GM19324 (cell line): ENCODE results near the gene STXBP3.

ENCODE experiments used
- ATAC-seq: cut with Tn5 transposase; IDR thresholded peaks from one replicate; pipeline ENCODE4 v1.9.1; 2021; ENCODE audit warnings: mild to moderate bottlenecking, moderate library complexity; ENCODE audit not compliant: unreplicated experiment, low FRiP score

The STXBP3 gene

DNA sequence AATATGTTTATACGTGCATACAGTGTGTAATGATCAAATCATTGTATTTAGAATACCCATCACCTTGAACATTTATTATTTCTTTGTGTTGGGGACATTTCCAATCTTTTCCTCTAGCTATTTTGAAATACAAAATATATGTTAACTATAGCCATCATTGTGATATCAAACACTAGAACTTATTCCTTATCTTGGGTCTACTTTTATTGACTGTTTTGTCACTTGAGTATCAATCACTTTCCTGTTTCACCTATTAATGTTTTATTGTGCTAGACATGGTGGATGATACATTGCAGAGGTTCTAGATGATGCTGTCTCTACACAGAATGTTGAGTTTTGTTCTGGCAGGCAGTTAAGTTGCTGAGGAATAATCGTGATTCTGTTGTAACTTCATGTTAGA is 45.9 kb downstream of the STXBP3 start:
- no peak for ATAC-seq

DNA sequence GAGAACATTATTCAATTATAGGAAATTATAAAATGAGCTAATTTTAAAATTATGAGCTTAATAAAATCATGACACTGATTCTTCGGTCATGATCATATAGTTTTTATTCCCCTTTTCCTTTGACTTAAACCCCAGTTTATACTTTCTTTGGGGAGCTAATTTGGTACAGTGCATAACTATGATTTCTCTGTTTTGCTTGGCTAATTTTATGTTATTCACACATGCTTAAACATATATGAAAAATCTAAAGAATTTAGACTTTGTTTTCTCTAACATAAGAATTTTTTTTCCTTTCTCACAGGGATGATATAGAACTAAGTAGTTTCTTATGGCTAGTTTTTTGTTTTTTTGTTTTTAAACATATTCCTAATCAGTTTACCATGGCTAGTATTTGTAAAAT is 52.5 kb downstream of the STXBP3 start:
- ATAC-seq, result no peak

DNA sequence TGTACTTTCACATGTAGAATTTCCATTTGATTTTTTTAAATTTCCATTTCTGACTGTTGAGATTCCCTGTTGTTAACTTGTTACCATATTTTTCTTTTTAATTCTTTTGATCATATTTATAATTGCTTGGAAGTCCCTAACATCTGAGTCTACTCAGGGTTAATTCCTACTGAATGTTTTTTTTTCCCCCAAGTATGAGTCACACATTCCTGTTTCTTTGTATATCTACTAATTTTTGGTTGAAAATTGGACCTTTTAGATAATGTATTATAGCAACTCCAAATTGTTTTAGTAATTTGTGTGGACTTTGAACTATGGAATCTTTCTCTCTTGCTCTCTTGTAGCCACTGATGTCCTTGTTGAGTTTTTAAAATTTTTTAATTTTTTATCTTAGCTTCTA is 54.6 kb downstream of the STXBP3 start:
- ATAC-seq, result no peak

DNA sequence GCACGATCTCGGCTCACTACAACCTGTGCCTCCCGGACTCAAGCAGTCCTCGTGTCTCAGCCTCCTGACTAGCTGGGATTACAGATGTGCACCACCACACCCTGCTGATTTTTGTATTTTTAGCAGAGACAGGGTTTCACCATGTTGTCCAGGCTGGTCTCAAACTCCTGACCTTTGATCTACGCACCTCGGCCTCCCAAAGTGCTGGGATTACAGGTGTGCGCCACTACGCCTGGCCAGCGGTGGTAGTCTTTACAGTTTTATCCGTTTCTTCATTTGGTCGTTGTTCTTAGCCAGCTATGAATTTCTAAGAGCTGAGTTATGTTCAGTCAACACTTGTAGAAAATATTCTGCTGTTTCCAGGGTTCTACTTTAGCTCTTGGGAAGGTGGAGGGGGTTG is 57.1 kb downstream of the STXBP3 start:
- no peak for ATAC-seq

DNA sequence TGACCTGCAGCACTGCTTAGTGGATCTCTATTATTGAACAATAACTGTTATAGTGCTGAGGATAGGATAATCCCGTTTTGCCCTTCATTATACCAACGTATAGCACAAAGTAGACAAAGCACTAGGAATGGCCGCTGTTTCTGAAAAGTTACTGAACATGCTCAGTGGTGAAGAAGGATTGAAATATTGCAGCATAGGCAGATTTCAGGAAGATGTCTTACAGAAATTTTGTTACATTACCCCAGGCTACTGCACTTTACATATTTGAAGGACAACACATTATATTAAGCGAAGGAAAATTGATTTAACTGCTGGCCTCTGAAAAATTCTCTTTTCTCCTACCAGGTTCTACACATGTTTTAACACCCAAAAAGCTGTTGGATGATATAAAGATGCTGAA is 62.0 kb downstream of the STXBP3 start:
- no peak for ATAC-seq

DNA sequence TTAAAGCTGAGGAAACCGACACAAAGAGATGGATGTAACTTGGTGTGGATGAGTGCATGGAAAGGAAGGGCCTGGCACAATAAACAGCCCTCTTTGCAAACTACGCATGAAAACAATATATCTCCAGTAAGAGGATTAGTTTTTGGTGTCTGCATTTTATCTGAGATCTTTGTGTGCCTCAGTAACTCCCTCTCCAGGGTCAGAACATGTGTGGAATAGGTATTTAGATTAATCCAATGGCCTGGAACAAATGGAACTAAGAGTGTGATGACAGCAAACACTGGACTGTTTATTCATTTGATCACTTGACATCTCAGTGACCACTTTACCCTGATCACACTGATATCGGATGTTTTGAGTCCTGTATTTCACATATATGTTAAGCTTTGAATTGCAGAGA is 65.1 kb downstream of the STXBP3 start:
- no peak for ATAC-seq

DNA sequence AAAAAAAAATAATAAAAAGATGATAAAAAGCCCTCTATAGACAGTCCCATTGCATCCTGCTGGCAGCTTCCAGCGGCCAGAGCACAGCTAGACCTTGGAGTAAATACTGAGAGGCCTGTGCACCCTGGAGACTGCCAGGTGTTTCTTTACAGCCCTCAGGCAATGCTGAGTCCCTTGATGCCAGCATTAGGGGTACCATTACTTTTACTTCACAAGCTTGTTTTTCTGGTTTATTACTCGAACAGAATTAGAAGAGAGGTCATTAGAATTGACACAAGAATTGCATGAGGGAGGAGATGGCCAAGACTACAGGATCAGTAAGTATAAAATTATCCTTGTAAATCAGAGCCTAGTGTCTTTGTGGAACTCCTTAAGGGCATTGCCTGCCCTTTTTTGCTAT is 66.9 kb downstream of the STXBP3 start:
- no peak for ATAC-seq

DNA sequence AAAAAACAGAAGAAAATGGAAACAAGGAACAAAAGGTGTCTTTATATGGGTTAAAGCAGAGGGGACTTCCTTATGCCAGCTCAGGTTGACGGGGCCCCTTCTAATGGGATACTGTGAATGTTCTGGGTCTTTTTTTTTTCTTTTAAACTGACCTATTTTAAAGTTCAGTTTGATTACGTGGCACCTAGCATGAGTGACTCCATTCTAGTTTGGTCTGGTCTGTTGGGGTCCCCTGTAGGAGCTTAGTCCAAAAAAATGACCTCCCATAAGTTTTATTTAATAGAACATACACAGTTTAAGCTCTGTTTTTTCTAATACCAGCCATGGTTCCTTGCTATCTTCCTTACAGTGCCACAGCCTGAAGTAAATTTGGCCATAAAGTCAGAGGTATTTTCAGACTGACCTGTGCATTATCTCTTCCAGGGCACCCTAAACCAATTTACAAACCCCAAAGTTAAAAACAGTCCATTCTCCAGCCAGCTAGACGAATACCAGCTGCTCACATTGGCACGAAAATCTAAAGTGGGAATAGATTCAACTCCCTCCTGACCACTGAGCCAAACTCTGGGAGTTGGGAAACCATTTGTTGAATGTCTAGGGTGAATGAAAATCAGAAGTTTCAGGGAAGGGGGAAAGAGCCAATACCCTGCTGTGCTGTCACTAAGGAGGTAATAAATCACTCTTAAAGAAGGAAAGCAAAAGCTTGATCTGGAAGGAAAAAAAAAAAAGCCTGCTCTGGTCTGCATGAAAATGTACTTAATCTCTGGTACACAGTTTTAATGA is 68.1 kb downstream of the STXBP3 start:
- ATAC-seq, result no peak

DNA sequence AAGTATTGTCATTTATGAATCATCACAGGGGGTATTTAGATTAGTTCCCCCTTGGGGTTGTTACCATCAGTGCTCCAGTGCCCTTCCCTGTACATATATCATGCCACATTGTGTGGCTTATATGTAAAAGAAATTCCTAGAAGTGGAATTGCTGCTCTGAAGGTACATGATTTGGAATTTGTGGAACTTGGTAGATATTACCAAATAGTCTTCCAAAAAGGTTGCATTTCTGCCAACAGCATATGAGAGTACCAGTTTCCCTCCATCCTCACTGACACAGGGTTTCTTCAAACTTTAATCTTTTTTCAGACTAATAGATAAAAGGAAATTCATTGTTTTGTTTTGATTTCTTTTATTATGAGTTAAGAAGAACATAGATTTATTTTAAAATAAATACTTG is 69.1 kb downstream of the STXBP3 start:
- ATAC-seq, result no peak

DNA sequence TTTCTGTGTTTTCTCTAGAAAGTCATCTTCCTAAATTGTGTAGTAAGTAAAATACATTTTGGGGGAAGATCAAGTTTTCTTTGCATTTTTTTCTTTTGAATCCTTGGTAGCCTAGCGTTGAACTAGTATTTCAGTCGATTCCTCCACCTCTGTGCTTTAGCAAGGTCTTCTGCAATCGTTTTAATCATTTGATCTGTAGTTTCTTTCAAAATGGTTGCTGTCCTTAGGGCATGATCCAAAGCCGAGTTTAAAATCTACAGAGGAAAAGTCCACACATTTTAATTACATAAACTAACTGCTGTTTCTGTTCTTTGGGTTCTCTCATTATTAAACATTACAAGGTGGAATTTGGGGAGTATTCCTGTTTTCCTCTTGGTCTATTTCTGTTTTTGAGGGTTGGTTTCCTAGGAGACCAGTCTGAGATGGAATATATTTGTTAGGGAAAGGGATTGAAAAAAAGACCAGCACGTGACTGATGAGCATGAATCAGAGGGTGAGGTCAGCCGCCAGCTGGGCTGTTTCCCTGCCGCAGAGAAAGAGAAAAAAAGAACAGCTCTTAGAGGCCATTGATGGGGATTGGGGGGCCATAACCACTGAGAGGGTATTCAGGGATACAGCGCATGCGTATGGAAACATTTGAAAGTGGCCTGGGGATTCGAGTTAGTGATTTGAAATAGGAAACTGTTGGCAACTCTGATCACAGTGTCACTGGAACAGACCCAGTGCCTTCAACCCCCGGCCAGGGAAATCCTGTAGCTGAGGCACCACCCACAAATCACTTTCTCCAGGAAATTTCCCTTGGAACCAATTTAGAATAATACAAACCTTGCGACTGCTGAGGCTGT is 69.8 kb downstream of the STXBP3 start:
- ATAC-seq, result no peak

DNA sequence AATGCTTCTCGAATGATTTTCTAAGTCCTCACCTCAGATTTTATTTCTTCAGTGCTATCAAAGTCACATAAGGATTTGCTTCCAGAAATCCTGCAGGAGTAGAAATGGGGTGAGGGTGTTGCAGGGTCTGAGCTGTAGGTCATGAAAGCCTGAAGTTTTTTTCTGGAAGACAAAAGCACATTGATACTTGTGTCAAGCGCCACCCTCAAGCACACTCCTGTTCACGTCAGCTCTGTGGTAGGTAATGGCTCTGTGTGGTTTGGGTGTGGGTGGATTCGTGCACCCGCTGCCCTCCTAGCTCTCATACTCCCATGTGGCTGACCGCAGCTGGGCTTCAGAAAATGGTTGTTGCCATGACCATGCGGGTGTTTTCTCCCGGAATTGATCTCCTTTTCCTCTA is 70.5 kb downstream of the STXBP3 start:
- no peak for ATAC-seq

DNA sequence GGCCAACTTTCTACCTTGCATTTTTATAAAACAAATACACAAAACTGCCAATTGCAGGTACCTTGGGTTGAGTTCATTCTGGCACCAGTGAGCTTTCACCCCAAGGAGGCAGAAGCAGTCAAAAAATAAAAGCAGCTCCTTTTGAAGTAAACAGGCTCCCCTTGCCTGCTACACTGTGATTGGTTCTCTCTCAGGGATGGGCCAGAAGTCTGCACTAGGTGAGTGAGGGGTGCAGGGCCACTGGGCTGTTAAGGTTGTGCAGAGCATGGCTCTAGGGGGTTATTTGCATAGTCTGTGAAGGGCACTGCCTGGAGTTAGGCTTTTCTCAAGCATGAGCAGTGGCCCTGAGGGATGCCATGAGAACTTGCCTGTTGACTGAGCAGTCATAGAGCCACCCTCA is 71.3 kb downstream of the STXBP3 start:
- ATAC-seq, result no peak

DNA sequence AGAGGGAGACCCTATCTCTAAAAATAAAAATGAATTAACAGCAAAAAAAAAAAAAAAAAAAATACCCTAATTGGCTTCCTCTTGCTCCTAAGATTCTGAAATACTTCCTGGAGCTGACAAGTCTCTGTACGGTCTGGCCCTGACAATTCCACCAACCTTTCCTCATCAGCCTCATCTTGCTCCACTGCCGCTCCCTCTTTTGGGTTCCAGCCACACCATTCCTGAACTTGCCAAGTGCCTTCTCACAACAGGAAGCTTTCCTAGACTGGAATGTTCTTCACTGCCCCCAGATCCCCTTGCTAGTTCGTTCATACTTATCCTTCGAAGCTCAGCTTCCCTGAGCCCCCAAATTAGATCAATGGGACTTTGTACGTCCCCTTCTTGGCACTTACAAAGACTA is 73.4 kb downstream of the STXBP3 start:
- no peak for ATAC-seq

DNA sequence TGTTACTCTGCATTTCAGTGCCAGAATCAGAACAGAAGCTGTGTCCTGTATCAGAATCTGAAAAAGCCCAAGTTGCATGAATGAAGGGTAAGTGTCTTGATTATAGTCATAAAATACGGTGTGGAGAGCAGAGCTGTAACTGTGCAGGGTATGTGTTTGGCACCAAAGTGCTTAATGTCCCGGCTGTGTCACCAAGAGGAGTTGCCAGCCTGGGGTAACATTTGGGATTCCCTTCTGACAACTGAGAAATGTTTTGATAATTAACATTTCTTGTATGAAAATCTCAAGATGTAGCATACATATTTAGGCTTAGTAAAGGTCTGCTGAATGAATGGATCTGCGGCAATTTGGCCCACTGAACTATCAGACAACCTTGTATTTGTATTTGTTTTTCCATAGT is 77.2 kb downstream of the STXBP3 start:
- ATAC-seq, result no peak

DNA sequence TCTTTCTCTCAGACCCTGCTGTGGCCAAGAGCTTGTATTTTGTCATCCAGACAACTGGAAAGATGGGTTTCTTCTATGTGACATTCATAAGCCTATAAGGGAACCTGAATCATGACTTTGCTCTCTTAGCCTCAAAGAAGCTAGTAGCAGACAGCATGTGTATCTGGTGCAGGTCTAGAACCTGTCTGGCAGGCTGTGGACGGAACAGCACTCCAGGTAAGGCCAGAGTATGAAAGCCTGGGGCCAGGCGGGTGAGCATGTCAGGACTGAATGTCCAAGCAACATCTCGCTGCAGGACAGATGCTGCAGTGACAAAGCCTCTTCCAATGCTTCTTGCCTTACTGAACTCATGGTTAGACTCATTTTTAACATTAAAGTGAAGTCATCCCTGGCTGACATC is 77.6 kb downstream of the STXBP3 start:
- no peak for ATAC-seq

DNA sequence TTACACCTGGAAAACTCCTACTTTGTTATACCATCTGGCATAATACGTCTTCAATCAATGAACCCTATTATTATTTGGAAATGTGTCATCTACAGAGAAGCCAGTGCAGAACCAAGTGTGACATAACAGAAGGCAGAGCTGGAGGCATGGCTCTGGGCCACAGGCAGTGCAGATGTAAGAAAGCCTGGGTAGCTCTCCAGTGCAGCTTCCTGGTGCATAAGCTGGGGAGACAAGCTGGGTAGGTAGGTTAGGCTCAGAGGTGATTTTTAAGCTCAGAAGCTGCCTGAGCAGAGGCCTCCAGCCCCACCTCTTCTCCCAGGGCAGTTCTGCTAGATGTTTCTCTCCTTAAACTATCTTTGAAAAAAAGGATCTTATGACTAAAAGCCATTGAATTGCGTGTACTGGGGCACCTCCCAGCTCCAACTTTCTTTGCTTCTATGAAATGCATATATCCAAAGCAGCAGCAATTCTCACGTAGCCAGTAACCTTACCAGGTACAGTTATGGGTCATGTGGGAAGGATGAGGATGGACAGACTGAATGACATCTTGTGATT is 79.7 kb downstream of the STXBP3 start:
- no peak for ATAC-seq

DNA sequence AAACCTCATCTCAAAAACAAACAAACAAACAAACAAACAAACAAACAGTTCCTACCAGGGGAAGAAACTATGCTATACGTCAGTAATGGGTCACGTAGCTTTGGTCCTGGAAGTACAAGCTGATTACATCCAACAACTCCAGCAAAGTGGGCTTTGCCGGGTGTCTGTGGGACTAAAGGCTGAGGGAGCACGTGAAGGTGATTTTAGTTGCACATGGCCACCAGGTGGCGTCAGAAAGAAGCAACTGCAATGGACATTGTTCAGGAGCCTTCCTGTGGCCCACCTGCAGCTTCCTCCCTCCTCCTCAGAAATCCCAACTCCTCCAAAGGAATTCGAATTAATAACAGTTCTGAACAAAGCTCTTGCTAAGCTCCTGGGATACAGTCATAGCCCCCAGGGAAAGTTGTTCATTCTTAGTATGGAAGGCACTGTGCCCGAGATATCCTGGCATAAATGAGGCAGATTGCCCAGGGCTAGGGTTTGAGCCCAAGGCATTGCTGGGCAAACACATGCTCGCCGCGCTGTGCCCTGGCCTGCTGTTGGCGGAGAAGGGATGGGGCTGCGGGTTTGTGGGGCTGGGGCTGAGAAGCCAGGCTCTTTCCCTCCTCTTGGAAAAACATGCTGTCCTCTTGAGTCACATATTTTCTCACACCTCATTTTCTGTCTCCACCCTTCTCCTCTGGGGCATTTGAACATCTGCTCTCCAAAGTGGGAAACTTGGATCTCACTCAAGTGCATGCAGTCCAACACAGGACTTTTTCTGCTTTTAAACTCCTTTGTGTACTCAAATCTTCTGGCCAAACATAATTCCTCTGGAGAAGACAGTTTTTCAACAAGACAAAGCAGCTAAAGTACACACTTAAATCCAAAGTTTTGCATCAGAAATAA is 81.8 kb downstream of the STXBP3 start:
- no peak for ATAC-seq

DNA sequence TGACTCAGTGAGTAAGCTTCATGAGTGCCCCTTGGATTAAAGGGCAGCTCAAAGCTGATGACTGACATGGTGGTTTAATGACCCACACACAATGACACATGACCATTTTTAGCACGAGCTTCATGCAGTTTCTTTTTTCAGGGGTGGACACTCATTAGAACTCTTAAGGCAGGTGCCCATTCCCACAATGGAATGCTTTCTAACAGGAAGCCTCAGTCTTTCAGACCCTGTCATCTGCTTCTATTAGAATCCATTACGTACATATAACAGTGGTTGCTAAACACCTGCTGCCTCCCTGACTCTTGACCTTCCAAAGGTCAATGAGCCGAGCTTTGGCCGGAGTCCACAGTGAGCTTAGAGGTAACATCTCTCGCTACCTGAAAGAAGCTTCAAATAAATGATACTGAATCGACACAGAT is 83.0 kb downstream of the STXBP3 start:
- ATAC-seq, result no peak

DNA sequence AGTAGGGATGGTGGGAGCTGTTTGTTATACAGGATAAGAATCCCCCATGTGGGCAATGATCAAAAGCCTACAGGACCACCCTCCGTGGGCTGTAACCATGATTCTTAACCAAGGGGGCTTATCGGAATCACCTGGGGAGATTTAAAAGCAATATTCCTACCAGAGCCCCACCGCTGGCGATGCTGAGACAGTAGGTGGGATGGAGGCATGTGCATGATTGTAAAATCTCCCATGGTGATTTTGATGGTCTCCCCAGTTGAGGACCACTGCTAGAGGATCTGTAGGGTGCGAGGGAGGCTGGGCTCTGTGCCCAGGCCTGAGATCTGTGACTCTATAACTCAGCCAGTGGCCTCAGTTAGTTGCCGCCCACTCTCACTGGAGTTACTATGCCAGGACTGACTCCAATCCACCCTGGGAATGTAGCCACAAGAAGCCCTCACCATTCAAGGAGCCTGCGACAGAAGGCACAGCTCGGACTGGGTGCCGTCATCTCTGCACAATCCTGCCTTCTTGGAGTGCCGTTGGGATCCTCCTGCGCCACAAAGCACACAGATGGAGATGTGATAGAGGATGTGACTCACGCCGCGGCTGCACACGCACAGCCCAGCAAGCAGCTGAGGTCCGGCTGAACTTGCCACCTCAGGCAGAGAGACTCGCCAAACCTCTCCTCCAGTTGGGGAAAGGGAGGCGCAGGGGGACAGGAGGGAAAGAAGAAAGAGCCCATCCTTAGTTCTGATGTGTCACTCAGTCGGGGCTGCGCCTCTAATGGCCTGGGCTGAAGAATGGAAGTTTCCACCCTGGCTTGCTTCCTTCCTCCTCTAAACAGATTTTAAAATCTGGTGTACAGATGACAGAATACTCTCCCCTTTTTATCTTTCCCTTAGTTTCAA is 83.9 kb downstream of the STXBP3 start:
- no peak for ATAC-seq

DNA sequence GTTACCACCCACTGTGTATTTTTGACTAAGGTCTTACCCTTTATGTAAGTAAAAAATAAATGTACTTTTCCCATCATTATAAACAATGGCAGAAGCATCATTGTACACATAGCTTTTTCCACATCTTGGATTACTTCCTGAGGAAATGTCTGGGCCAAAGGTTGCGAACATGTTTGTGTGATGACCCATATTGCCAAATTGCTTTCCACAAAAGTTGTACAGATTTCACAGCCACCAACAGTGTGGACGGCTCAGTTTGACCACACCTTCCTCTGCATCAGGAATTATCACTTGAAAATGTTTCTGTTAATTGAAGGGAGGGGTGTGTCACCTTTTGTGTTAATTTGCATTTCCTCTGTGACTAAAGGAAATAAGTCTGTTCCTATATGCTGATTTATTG is 84.8 kb downstream of the STXBP3 start:
- no peak for ATAC-seq
